Tibial nerve (tissue), 4 donors: ENCODE data around the gene CRTC3. TPM values are rescaled to one million over a fixed set of nuclear protein-coding genes. Genes with fewer than 3 reads are reported as not detected.

ENCODE experiments used
- DNase-seq, 2 donors: peaks; one replicate each; pipeline ENCODE4 v3.0.0-alpha.2; 2019; ENCODE audit warnings: low spot score in 2 of 2
- H3K27ac ChIP-seq, 4 donors: fragments of 200-600 bp; sonication (generic) in 3 of 4; one replicate each; pipeline ENCODE4 v1.5.1; 2017 to 2019; ENCODE audit warnings: mild to moderate bottlenecking in 1 of 4
- H3K27me3 ChIP-seq, 2 donors: fragments of 200-600 bp; sonication (generic) in 1 of 2; one replicate each; pipeline versions ENCODE4 v1.5.1 to v1.6.0; 2017 to 2019
- H3K36me3 ChIP-seq, 3 donors: fragments of 200-600 bp; sonication (generic); one replicate each; pipeline ENCODE4 v1.5.1; 2018 to 2019
- H3K4me1 ChIP-seq, 4 donors: fragments of 200-600 bp; sonication (generic) in 3 of 4; one replicate each; pipeline ENCODE4 v1.5.1; 2017 to 2019
- H3K4me3 ChIP-seq, 4 donors: fragments of 200-600 bp; sonication (generic) in 3 of 4; one replicate each; pipeline ENCODE4 v1.5.1; 2017 to 2019; ENCODE audit warnings: mild to moderate bottlenecking in 1 of 4, moderate library complexity in 1 of 4
- H3K9me3 ChIP-seq, 4 donors: fragments of 200-600 bp; sonication (generic) in 3 of 4; one replicate each; pipeline ENCODE4 v1.5.1; 2017 to 2019
- CTCF ChIP-seq, 5 experiments: fragments of 200-600 bp in 3 of 5; fragments of 450-650 bp in 2 of 5; sonication (generic) in 3 of 5; IDR thresholded peaks; one replicate each; pipeline ENCODE4 v1.5.1; 2016 to 2019; ENCODE audit warnings: antibody characterized with exemption in 5 of 5, mild to moderate bottlenecking in 3 of 5, moderate library complexity in 2 of 5
- EP300 ChIP-seq, 2 donors: sonication (generic); formaldehyde crosslinking; IDR thresholded peaks; one replicate each; pipeline ENCODE4 v1.6.1; 2017; ENCODE audit warnings: antibody characterized with exemption in 2 of 2, mild to moderate bottlenecking in 1 of 2
- POLR2A ChIP-seq, 2 donors: fragments of 450-650 bp; IDR thresholded peaks; one replicate each; pipeline ENCODE4 v1.6.1; 2017; ENCODE audit warnings: antibody characterized with exemption in 2 of 2, mild to moderate bottlenecking in 2 of 2, moderate library complexity in 2 of 2
- WGBS, 2 donors: methylation state at CpG; one replicate each; pipeline ENCODE4 v1.1.5; 2018; 5-methylcytosine and 5-hydroxymethylcytosine counted together
- total RNA-seq, 4 donors: library from RNA; depleted of rRNA; stranded (reverse); fragments of >200 nt; gene quantifications; one replicate each; pipeline ENCODE4 v1.1.0, GENCODE V29; 2016

Gene CRTC3
- total RNA-seq, 4 donors from 2014 or later, result 52.7 to 63.7 (median 60.6) TPM

- Histone ChIP-seq H3K4me1 (peaks cover 0 to 49% (median 26%) of the 10 kb centered on the region in 4 donors), H3K4me3 (no peak overlapping the region), H3K27me3 (no peaks in the 10 kb centered on the region), H3K27ac (no peak overlapping the region), H3K9me3 (no peaks in the 10 kb centered on the region), H3K36me3 (no peaks in the 10 kb centered on the region)
- TF ChIP-seq POLR2A (IDR thresholded peaks at IDR 0.05) (no peak), CTCF (IDR thresholded peaks at IDR 0.05) (no peak), EP300 (IDR thresholded peaks at IDR 0.05) (no peak)
- 78 to 79% methylated on average over 3 of the region's 3 CpGs for WGBS, 2 donors
- no peak for DNase-seq
Observed at GRCh38 chr15:90579213-90579612, 49.5 kb downstream of the CRTC3 start.

- peak overlapping the region in 2 of 4 donors; percentile 43 to 68 for H3K27ac ChIP-seq
- H3K27me3 ChIP-seq, result no peaks in the 10 kb centered on the region
- WGBS, 2 donors, result 61 to 63% methylated on average over 5 of the region's 5 CpGs
- H3K4me1 ChIP-seq, result peaks cover 0 to 54% (median 26%) of the 10 kb centered on the region in 4 donors
- H3K36me3 ChIP-seq, result no peaks in the 10 kb centered on the region
- H3K9me3 ChIP-seq, result no peaks in the 10 kb centered on the region
- no peak for TF ChIP-seq POLR2A (IDR thresholded peaks at IDR 0.05)
- TF ChIP-seq CTCF (IDR thresholded peaks at IDR 0.05), result no peak
- TF ChIP-seq EP300 (IDR thresholded peaks at IDR 0.05), result no peak
- H3K4me3 ChIP-seq, result no peak overlapping the region
- DNase-seq, result no peak
Observed at GRCh38 chr15:90580099-90580498, 50.4 kb downstream of the CRTC3 start.

- Histone ChIP-seq H3K27ac (peak overlapping the region in 2 of 4 donors; percentile 43 to 68), H3K4me1 (peaks cover 0 to 54% (median 26%) of the 10 kb centered on the region in 4 donors), H3K9me3 (no peaks in the 10 kb centered on the region), H3K36me3 (no peaks in the 10 kb centered on the region), H3K4me3 (no peak overlapping the region), H3K27me3 (no peaks in the 10 kb centered on the region)
- TF ChIP-seq POLR2A (IDR thresholded peaks at IDR 0.05), result no peak
- TF ChIP-seq CTCF (IDR thresholded peaks at IDR 0.05), result no peak
- TF ChIP-seq EP300 (IDR thresholded peaks at IDR 0.05), result no peak
- no peak for DNase-seq
- 72 to 77% methylated on average over 7 of the region's 7 CpGs for WGBS, 2 donors
Observed at GRCh38 chr15:90580541-90580940, 50.8 kb downstream of the CRTC3 start.

- no peak for DNase-seq
- no peaks in the 10 kb centered on the region for H3K9me3 ChIP-seq
- no peak overlapping the region for H3K4me3 ChIP-seq
- no peaks in the 10 kb centered on the region for H3K27me3 ChIP-seq
- peak overlapping the region in 2 of 4 donors; percentile 43 to 68 for H3K27ac ChIP-seq
- H3K36me3 ChIP-seq, result no peaks in the 10 kb centered on the region
- 66 to 68% methylated on average over 3 of the region's 3 CpGs for WGBS, 2 donors
- peaks cover 0 to 57% (median 28%) of the 10 kb centered on the region in 4 donors for H3K4me1 ChIP-seq
- TF ChIP-seq CTCF (IDR thresholded peaks at IDR 0.05), result no peak
- no peak for TF ChIP-seq EP300 (IDR thresholded peaks at IDR 0.05)
- no peak for TF ChIP-seq POLR2A (IDR thresholded peaks at IDR 0.05)
Observed at GRCh38 chr15:90580946-90581345, 51.2 kb downstream of the CRTC3 start.

- WGBS, 2 donors, result 71 to 80% methylated on average over 6 of the region's 6 CpGs
- Histone ChIP-seq H3K36me3 (no peaks in the 10 kb centered on the region), H3K27me3 (no peaks in the 10 kb centered on the region), H3K4me3 (no peak overlapping the region), H3K27ac (peak overlapping the region in 3 of 4 donors; percentile 2 to 68 (median 43)), H3K9me3 (no peaks in the 10 kb centered on the region), H3K4me1 (peaks cover 0 to 65% (median 32%) of the 10 kb centered on the region in 4 donors)
- no peak for TF ChIP-seq POLR2A (IDR thresholded peaks at IDR 0.05)
- no peak for TF ChIP-seq EP300 (IDR thresholded peaks at IDR 0.05)
- no peak for TF ChIP-seq CTCF (IDR thresholded peaks at IDR 0.05)
- DNase-seq, result no peak
Observed at GRCh38 chr15:90581771-90582352, 52.1 kb downstream of the CRTC3 start.
